ENCODE measurements around the gene C12orf57. TPM values are rescaled to one million over a fixed set of nuclear protein-coding genes. Genes with fewer than 3 reads are reported as not detected.
A peak's percentile ranks its signal among the peaks of the same experiment; 100 is the strongest.

Gene C12orf57
- total and polyA plus RNA-seq, 9 of the 15 experiments (the other 6 are each of a cell fraction or from before 2014, with no cell fraction given): 26.7 to 191 (median 107) TPM

GRCh38 chr12:6961695-6962284 lies 18.0 kb downstream of the C12orf57 start (continued):
- TF ChIP-seq CHAMP1 (IDR thresholded peaks at IDR 0.05) (no peak), ZNF12 (CRISPR knock-in tag; IDR thresholded peaks at IDR 0.05) (no peak), SP1 (CRISPR knock-in tag; IDR thresholded peaks at IDR 0.05) (peak; percentile 41; the same call in 1 of the 2 replicates), PPARD (CRISPR knock-in tag; IDR thresholded peaks at IDR 0.05) (no peak), RBM14 (IDR thresholded peaks at IDR 0.05; ENCODE audit: borderline replicate concordance, insufficient read depth, low read depth, low read length) (no peak), FOXA3 (CRISPR knock-in tag; conservative IDR thresholded peaks at IDR 0.05 in 1 of 2, IDR thresholded peaks at IDR 0.05 in 1 of 2) (no peak; a peak in 1 of 4 replicates), ZNF212 (CRISPR knock-in tag; IDR thresholded peaks at IDR 0.05) (no peak), TRIM25 (IDR thresholded peaks at IDR 0.05; ENCODE audit: borderline replicate concordance) (no peak), FOXA1 (IDR thresholded peaks at IDR 0.05; ENCODE audit: borderline replicate concordance) (no peak), EWSR1 (IDR thresholded peaks at IDR 0.05; ENCODE audit: borderline replicate concordance, low read depth, partially characterized antibody) (no peak), CEBPG (CRISPR knock-in tag; IDR thresholded peaks at IDR 0.05) (no peak), CEBPG (tag; conservative IDR thresholded peaks at IDR 0.05 in 1 of 2, IDR thresholded peaks at IDR 0.05 in 1 of 2) (no peak), FOSL1 (tag; conservative IDR thresholded peaks at IDR 0.05) (peak; percentile 65), SNRNP70 (optimal IDR thresholded peaks at IDR 0.05; ENCODE audit: low read depth, low read length) (no peak), ZNF253 (CRISPR knock-in tag; conservative IDR thresholded peaks at IDR 0.05) (no peak), KHSRP (IDR thresholded peaks at IDR 0.05) (no peak), ZFPM2 (CRISPR knock-in tag; IDR thresholded peaks at IDR 0.05) (no peak), ZEB2 (IDR thresholded peaks at IDR 0.05) (no peak), TOE1 (IDR thresholded peaks at IDR 0.05; ENCODE audit: borderline replicate concordance) (no peak), TOE1 (CRISPR knock-in tag; IDR thresholded peaks at IDR 0.05; ENCODE audit: borderline replicate concordance, low read depth) (0 out of 2 replicates have a peak, but pooled peaks have one; percentile 20), ATF7 (IDR thresholded peaks at IDR 0.05) (peak; percentile 51; the same call in 1 of the 2 replicates), SAP30 (IDR thresholded peaks at IDR 0.05; ENCODE audit: borderline replicate concordance, insufficient read depth, low read depth, low read length, poor library complexity, severe bottlenecking) (no peak), HMGXB4 (CRISPR knock-in tag; IDR thresholded peaks at IDR 0.05) (no peak), FUS (optimal IDR thresholded peaks at IDR 0.05; ENCODE audit: low read depth, low read length) (no peak)
